Measurements from ENCODE around the gene ZNF652. TPM values are rescaled to one million over a fixed set of nuclear protein-coding genes. Genes with fewer than 3 reads are reported as not detected.

The ZNF652 gene
- polyA plus RNA-seq, 1 donor (not counting 4 experiments of a cell fraction or from before 2014, with no cell fraction given), result 8.9 TPM

DNA sequence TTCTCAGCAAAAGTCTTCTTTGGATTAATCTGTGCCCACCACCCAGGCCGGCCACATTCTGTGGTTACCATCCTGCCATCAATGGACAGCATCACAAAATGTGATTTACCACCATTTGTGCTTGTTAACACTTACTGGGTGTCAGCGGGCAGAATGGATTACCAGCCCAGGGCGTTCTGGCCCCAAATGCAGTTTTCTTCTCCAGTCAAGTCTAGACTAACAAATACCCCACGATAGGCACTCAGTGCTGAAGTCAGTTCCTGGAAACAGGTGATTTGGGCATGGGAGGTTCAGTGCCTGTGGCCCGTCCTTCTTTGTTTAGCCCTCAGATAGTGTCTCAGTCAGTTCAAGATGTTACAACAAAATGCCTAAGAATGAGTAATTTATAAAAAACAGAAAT is 92.7 kb downstream of the ZNF652 start:
- H3K4me3 ChIP-seq (ENCODE audit: control insufficient read depth in 2 of 3, extremely low read depth in 1 of 3, insufficient read depth in 2 of 3, low read depth in 1 of 3, low read length in 3 of 3), result no peak overlapping the region
- H4K20me1 ChIP-seq (ENCODE audit: control insufficient read depth, extremely low read depth, insufficient read depth, low read length), result no peaks in the 10 kb centered on the region
- no peak for FAIRE-seq
- no peak overlapping the region for H3K27ac ChIP-seq (ENCODE audit: control insufficient read depth, insufficient read depth, low read length)
- H3K36me3 ChIP-seq (ENCODE audit: control insufficient read depth in 2 of 2, extremely low read depth in 1 of 2, insufficient read depth in 2 of 2, low read length in 2 of 2), result no peaks in the 10 kb centered on the region
- no peak overlapping the region for H3K9ac ChIP-seq (ENCODE audit: control insufficient read depth, extremely low read depth, insufficient read depth, low read length)
- no peak for DNase-seq (ENCODE audit: low read depth, low spot score)
- H3K9me3 ChIP-seq (ENCODE audit: control insufficient read depth, low read depth, low read length), result no peaks in the 10 kb centered on the region
- dilution Hi-C loops (cut with MboI; ENCODE audit: extremely low pct_ligation_motif_present, low sequenced_read_pairs), result no loop called here
- H3K4me1 ChIP-seq (ENCODE audit: control insufficient read depth, extremely low read depth, insufficient read depth, low read length), result peaks cover 8% of the 10 kb centered on the region
- no peak overlapping the region for H3K4me2 ChIP-seq (ENCODE audit: control insufficient read depth, extremely low read depth, insufficient read depth, low read depth, low read length)
- TF ChIP-seq EZH2 (IDR thresholded peaks at IDR 0.05; ENCODE audit: low read length) (no peak), CTCF (optimal IDR thresholded peaks at IDR 0.05 in 1 of 3, IDR thresholded peaks at IDR 0.05 in 1 of 3, conservative IDR thresholded peaks at IDR 0.05 in 1 of 3; ENCODE audit: extremely low read depth in 1 of 3, insufficient read depth in 2 of 3, low read length in 3 of 3) (no peak)
- H3K9me1 ChIP-seq (ENCODE audit: control insufficient read depth, extremely low read depth, insufficient read depth, low read length), result no peaks in the 10 kb centered on the region
- no peaks in the 10 kb centered on the region for H3K79me2 ChIP-seq (ENCODE audit: control insufficient read depth, insufficient read depth, low read length)
- no peak overlapping the region for H2AFZ ChIP-seq (ENCODE audit: control insufficient read depth, low read length)
- no peaks in the 10 kb centered on the region for H3K27me3 ChIP-seq (ENCODE audit: control insufficient read depth, extremely low read depth, insufficient read depth, low read length)

- H4K20me1 ChIP-seq (ENCODE audit: control insufficient read depth, extremely low read depth, insufficient read depth, low read length), result no peaks in the 10 kb centered on the region
- no peaks in the 10 kb centered on the region for H3K27me3 ChIP-seq (ENCODE audit: control insufficient read depth, extremely low read depth, insufficient read depth, low read length)
- TF ChIP-seq CTCF (optimal IDR thresholded peaks at IDR 0.05 in 1 of 3, IDR thresholded peaks at IDR 0.05 in 1 of 3, conservative IDR thresholded peaks at IDR 0.05 in 1 of 3; ENCODE audit: extremely low read depth in 1 of 3, insufficient read depth in 2 of 3, low read length in 3 of 3) (no peak), EZH2 (IDR thresholded peaks at IDR 0.05; ENCODE audit: low read length) (no peak)
- DNase-seq (ENCODE audit: low read depth, low spot score) (no peak), FAIRE-seq (no peak)
- H2AFZ ChIP-seq (ENCODE audit: control insufficient read depth, low read length), result no peak overlapping the region
- H3K79me2 ChIP-seq (ENCODE audit: control insufficient read depth, insufficient read depth, low read length), result no peaks in the 10 kb centered on the region
- H3K4me2 ChIP-seq (ENCODE audit: control insufficient read depth, extremely low read depth, insufficient read depth, low read depth, low read length), result no peak overlapping the region
- no peak overlapping the region for H3K27ac ChIP-seq (ENCODE audit: control insufficient read depth, insufficient read depth, low read length)
- no peak overlapping the region for H3K4me3 ChIP-seq (ENCODE audit: control insufficient read depth in 2 of 3, extremely low read depth in 1 of 3, insufficient read depth in 2 of 3, low read depth in 1 of 3, low read length in 3 of 3)
- H3K9me3 ChIP-seq (ENCODE audit: control insufficient read depth, low read depth, low read length), result no peaks in the 10 kb centered on the region
- H3K9ac ChIP-seq (ENCODE audit: control insufficient read depth, extremely low read depth, insufficient read depth, low read length), result no peak overlapping the region
- no peaks in the 10 kb centered on the region for H3K9me1 ChIP-seq (ENCODE audit: control insufficient read depth, extremely low read depth, insufficient read depth, low read length)
- dilution Hi-C loops (cut with MboI; ENCODE audit: extremely low pct_ligation_motif_present, low sequenced_read_pairs), result no loop called here
- peaks cover 8% of the 10 kb centered on the region for H3K4me1 ChIP-seq (ENCODE audit: control insufficient read depth, extremely low read depth, insufficient read depth, low read length)
- H3K36me3 ChIP-seq (ENCODE audit: control insufficient read depth in 2 of 2, extremely low read depth in 1 of 2, insufficient read depth in 2 of 2, low read length in 2 of 2), result no peaks in the 10 kb centered on the region
Measured at GRCh38 chr17:49267912-49268311, 94.1 kb downstream of the ZNF652 start.
